Epithelial cell of proximal tubule (primary cell): Measurements from ENCODE around the gene ACOT6. TPM values are rescaled to one million over a fixed set of nuclear protein-coding genes. Genes with fewer than 3 reads are reported as not detected.
"Not testable (repeated sequence)": the region's sequence is repeated elsewhere in the genome, so short reads cannot be mapped to it uniquely, and the experiment has no call there.

Experiments used
- DNase-seq: peaks from one replicate; pipeline ENCODE4 v3.0.0-alpha.2; 2011; ENCODE audit warnings: low read depth
- H3K4me3 ChIP-seq: 2 replicates; pipeline ENCODE4 v1.5.1; 2011; ENCODE audit warnings: low read depth, mild to moderate bottlenecking, low read length
- CTCF ChIP-seq: conservative IDR thresholded peaks from 2 replicates; pipeline ENCODE4 v1.5.1; 2012; ENCODE audit warnings: low read depth, mild to moderate bottlenecking, low read length
- total RNA-seq: library from RNA; depleted of rRNA; stranded (reverse); fragments of >200 nt; gene quantifications from 2 replicates; pipeline ENCODE4 v1.2.3, GENCODE V29; 2015

Gene ACOT6
- total RNA-seq, 1 donor from 2014 or later, result not detected

GRCh38 chr14:73570913-73571312 lies 41.4 kb upstream of the ACOT6 start:
- peak; percentile 64 for TF ChIP-seq CTCF
- DNase-seq, result not testable (repeated sequence)

GRCh38 chr14:73573034-73573433 lies 39.3 kb upstream of the ACOT6 start:
- DNase-seq, H3K4me3 ChIP-seq: not testable (repeated sequence)

More at GRCh38 chr14:73570913-73571312, 41.4 kb upstream of the ACOT6 start:
- not testable (repeated sequence) for H3K4me3 ChIP-seq

GRCh38 chr14:73573740-73574139 lies 38.6 kb upstream of the ACOT6 start:
- not testable (repeated sequence) for H3K4me3 ChIP-seq, DNase-seq

GRCh38 chr14:73574251-73574650 lies 38.1 kb upstream of the ACOT6 start:
- not testable (repeated sequence) for DNase-seq, H3K4me3 ChIP-seq

GRCh38 chr14:73576391-73576790 lies 35.9 kb upstream of the ACOT6 start:
- TF ChIP-seq CTCF, result no peak
- no peak overlapping the region for H3K4me3 ChIP-seq
- no peak for DNase-seq

GRCh38 chr14:73577214-73577613 lies 35.1 kb upstream of the ACOT6 start:
- H3K4me3 ChIP-seq, DNase-seq: not testable (repeated sequence)

- DNase-seq, H3K4me3 ChIP-seq: not testable (repeated sequence)
These were observed 30.0 kb upstream of the ACOT6 start for GRCh38 chr14:73582102-73582979.

GRCh38 chr14:73588695-73589094 lies 23.6 kb upstream of the ACOT6 start:
- H3K4me3 ChIP-seq, result no peak overlapping the region
- TF ChIP-seq CTCF, result no peak
- DNase-seq, result no peak

GRCh38 chr14:73589116-73589515 lies 23.2 kb upstream of the ACOT6 start:
- H3K4me3 ChIP-seq, result no peak overlapping the region
- TF ChIP-seq CTCF, result no peak
- no peak for DNase-seq

GRCh38 chr14:73590673-73591004 lies 21.7 kb upstream of the ACOT6 start:
- H3K4me3 ChIP-seq, DNase-seq: not testable (repeated sequence)
